DOHH2 (cell line): Measurements from ENCODE around the gene PTPN14.
"Not testable (repeated sequence)": the region's sequence is repeated elsewhere in the genome, so short reads cannot be mapped to it uniquely, and the experiment has no call there.

Experiments used
- H3F3A ChIP-seq: fragments of 200-600 bp; sonication (generic), shearing (Covaris generic); 2 replicates; pipeline ENCODE4 v1.6.0; 2016; ENCODE audit warnings: antibody characterized with exemption, mild to moderate bottlenecking; ENCODE audit not compliant: control insufficient read depth, insufficient read depth
- H3K27ac ChIP-seq: fragments of 200-600 bp; sonication (generic); 2 replicates; pipeline ENCODE4 v1.5.1; 2014; ENCODE audit warnings: low read depth, mild to moderate bottlenecking, low read length, moderate library complexity
- H3K27me3 ChIP-seq: fragments of 200-600 bp; sonication (generic); 2 replicates; pipeline ENCODE4 v1.6.1; 2014; ENCODE audit warnings: mild to moderate bottlenecking, low read length, mixed read lengths; ENCODE audit not compliant: control insufficient read depth
- H3K36me3 ChIP-seq: fragments of 200-600 bp; sonication (generic); 2 replicates; pipeline ENCODE4 v1.6.1; 2014; ENCODE audit warnings: mild to moderate bottlenecking, low read length, moderate library complexity, mixed read lengths; ENCODE audit not compliant: control insufficient read depth
- H3K4me1 ChIP-seq: fragments of 200-600 bp; sonication (generic); 2 replicates; pipeline ENCODE4 v1.6.1; 2014; ENCODE audit warnings: mild to moderate bottlenecking, low read length, mixed read lengths; ENCODE audit not compliant: control insufficient read depth
- H3K4me2 ChIP-seq: fragments of 200-600 bp; sonication (generic); 2 replicates; pipeline ENCODE4 v1.6.0; 2014; ENCODE audit warnings: mild to moderate bottlenecking, low read length, moderate library complexity
- H3K4me3 ChIP-seq: fragments of 200-600 bp; sonication (generic); 2 replicates; pipeline ENCODE4 v1.5.1; 2014; ENCODE audit warnings: mild to moderate bottlenecking, low read length, mixed read lengths
- H3K79me2 ChIP-seq: fragments of 200-600 bp; sonication (generic); 2 replicates; pipeline ENCODE4 v1.6.1; 2014; ENCODE audit warnings: mild to moderate bottlenecking, low read length, mixed read lengths; ENCODE audit not compliant: control insufficient read depth
- H3K9me2 ChIP-seq: fragments of 200-600 bp; sonication (generic); replicated peaks from 2 replicates; pipeline ENCODE4 v1.6.1; 2014; ENCODE audit warnings: mild to moderate bottlenecking, low read length, mixed read lengths; ENCODE audit not compliant: control insufficient read depth
- H3K9me3 ChIP-seq: fragments of 200-600 bp; sonication (generic); 2 replicates; pipeline ENCODE4 v1.6.1; 2014; ENCODE audit warnings: antibody characterized with exemption, low read length, mixed read lengths; ENCODE audit not compliant: control insufficient read depth, insufficient read depth
- H4K20me1 ChIP-seq: fragments of 200-600 bp; sonication (generic); 2 replicates; pipeline ENCODE4 v1.6.0; 2014; ENCODE audit warnings: low read depth, mild to moderate bottlenecking, antibody characterized with exemption, low read length, moderate library complexity; ENCODE audit not compliant: control insufficient read depth, insufficient read depth
- CTCF ChIP-seq: fragments of 200-600 bp; sonication (generic); IDR thresholded peaks from one replicate; pipeline ENCODE4 v1.5.1; 2014; ENCODE audit warnings: antibody characterized with exemption, mild to moderate bottlenecking, low read depth, low read length; ENCODE audit not compliant: poor library complexity, severe bottlenecking
- EZH2phosphoT487 ChIP-seq: fragments of 200-600 bp; sonication (generic); IDR thresholded peaks from 2 replicates; pipeline ENCODE4 v1.6.1; 2017; ENCODE audit warnings: borderline replicate concordance, mild to moderate bottlenecking, antibody characterized with exemption, low read length, moderate library complexity, mixed read lengths

The PTPN14 gene

GRCh38 chr1:214582289-214582891 is 31.0 kb upstream of the PTPN14 start:
- Histone ChIP-seq H3K4me2 (no peak overlapping the region), H3K4me1 (peaks cover 5% of the 10 kb centered on the region; the same call in 1 of the 2 replicates), H3F3A (no peaks in the 10 kb centered on the region), H3K27me3 (peaks cover 10% of the 10 kb centered on the region; the same call in 1 of the 2 replicates), H3K4me3 (no peak overlapping the region), H3K79me2 (no peaks in the 10 kb centered on the region), H3K36me3 (no peaks in the 10 kb centered on the region), H4K20me1 (no peaks in the 10 kb centered on the region), H3K9me2 (no peaks in the 10 kb centered on the region), H3K27ac (no peak overlapping the region), H3K9me3 (no peaks in the 10 kb centered on the region)
- no peak for TF ChIP-seq CTCF
- TF ChIP-seq EZH2phosphoT487: no peak

GRCh38 chr1:214581785-214582184 is 30.4 kb upstream of the PTPN14 start:
- Histone ChIP-seq H3K4me1 (peaks cover 5% of the 10 kb centered on the region; the same call in 1 of the 2 replicates), H3K4me3 (no peak overlapping the region), H3K4me2 (no peak overlapping the region), H3K79me2 (no peaks in the 10 kb centered on the region), H4K20me1 (no peaks in the 10 kb centered on the region), H3F3A (no peaks in the 10 kb centered on the region), H3K9me3 (no peaks in the 10 kb centered on the region), H3K27me3 (peaks cover 10% of the 10 kb centered on the region; the same call in 1 of the 2 replicates), H3K9me2 (no peaks in the 10 kb centered on the region), H3K27ac (no peak overlapping the region), H3K36me3 (no peaks in the 10 kb centered on the region)
- TF ChIP-seq CTCF (no peak), EZH2phosphoT487 (no peak)

- Histone ChIP-seq H4K20me1 (no peaks in the 10 kb centered on the region), H3K27ac (no peak overlapping the region), H3K36me3 (no peaks in the 10 kb centered on the region), H3K79me2 (no peaks in the 10 kb centered on the region), H3K9me3 (peaks cover 4% of the 10 kb centered on the region; the same call in 1 of the 2 replicates), H3K9me2 (no peaks in the 10 kb centered on the region), H3K4me1 (peaks cover 5% of the 10 kb centered on the region; the same call in 1 of the 2 replicates), H3K27me3 (peaks cover 6% of the 10 kb centered on the region; the same call in 1 of the 2 replicates), H3K4me2 (no peak overlapping the region), H3F3A (no peaks in the 10 kb centered on the region), H3K4me3 (no peak overlapping the region)
- no peak for TF ChIP-seq CTCF
- TF ChIP-seq EZH2phosphoT487: no peak
These were observed 27.8 kb upstream of the PTPN14 start for GRCh38 chr1:214579183-214579582.

GRCh38 chr1:214576120-214576519 is 24.7 kb upstream of the PTPN14 start:
- H3K4me3 ChIP-seq, H3K9me2 ChIP-seq, H4K20me1 ChIP-seq, H3K27ac ChIP-seq, H3K36me3 ChIP-seq, H3K27me3 ChIP-seq, H3K4me1 ChIP-seq, H3K79me2 ChIP-seq, H3F3A ChIP-seq, H3K4me2 ChIP-seq, H3K9me3 ChIP-seq: not testable (repeated sequence)
